Testis (tissue), 3 donors: Measurements from ENCODE around the gene CAMTA1. TPM values are rescaled to one million over a fixed set of nuclear protein-coding genes. Genes with fewer than 3 reads are reported as not detected.

Experiments used
- DNase-seq: peaks from one replicate; pipeline ENCODE4 v3.0.0-alpha.2; 2019
- H3K27ac ChIP-seq, 2 donors: fragments of 200-600 bp; sonication (generic); one replicate each; pipeline ENCODE4 v1.5.1; 2019
- H3K27me3 ChIP-seq: fragments of 200-600 bp; sonication (generic); one replicate; pipeline ENCODE4 v1.5.1; 2019
- H3K36me3 ChIP-seq: fragments of 200-600 bp; sonication (generic); one replicate; pipeline ENCODE4 v1.5.1; 2017; ENCODE audit warnings: low read depth; ENCODE audit errors: missing control alignments
- H3K4me1 ChIP-seq: fragments of 200-600 bp; sonication (generic); one replicate; pipeline ENCODE4 v1.5.1; 2019
- H3K4me3 ChIP-seq, 2 donors: fragments of 200-600 bp; sonication (generic); one replicate each; pipeline ENCODE4 v1.5.1; 2017 to 2019
- H3K9me3 ChIP-seq: fragments of 200-600 bp; sonication (generic); one replicate; pipeline ENCODE4 v1.5.1; 2017
- POLR2A ChIP-seq: fragments of 450-650 bp; IDR thresholded peaks from one replicate; pipeline ENCODE4 v1.6.1; 2017; ENCODE audit warnings: antibody characterized with exemption, mild to moderate bottlenecking, moderate library complexity
- WGBS, 2 donors: methylation state at CpG; one replicate each; pipeline ENCODE4 v1.1.5; 2018; 5-methylcytosine and 5-hydroxymethylcytosine counted together
- intact Hi-C: fragments of 100-400 bp; cut with DNase I; formaldehyde crosslinking; loops from one replicate; pipeline ENCODE4 v1.15.1; 2023; ENCODE audit warnings: low total_unique reads
- polyA plus RNA-seq: library from polyadenylated mRNA; stranded (reverse); fragments of 350-450 nt; fragmentation: Illumina TruSeq; extraction: RNeasy Lipid Tissue Mini Kit (QIAGEN cat#74804); gene quantifications from one replicate; pipeline ENCODE4 v1.2.3, GENCODE V29; 2014; ENCODE audit warnings: low read depth, low replicate concordance; ENCODE audit not compliant: insufficient read depth
- total RNA-seq, 2 donors: library from RNA; depleted of rRNA; stranded (reverse); fragments of >200 nt; gene quantifications; one replicate each; pipeline ENCODE4 v1.2.3, GENCODE V29; 2016
- TF ChIP-seq, protein P1 (sequence below), 3 experiments: fragments of 450-650 bp in 2 of 3; fragments of 200-600 bp in 1 of 3; sonication (generic) in 1 of 3; IDR thresholded peaks; one replicate each; pipeline ENCODE4 v1.5.1; 2016 to 2019; ENCODE audit warnings: antibody characterized with exemption in 3 of 3, mild to moderate bottlenecking in 2 of 3, moderate library complexity in 1 of 3

Gene CAMTA1
- total and polyA plus RNA-seq, 3 donors from 2014 or later, result 116 to 158 (median 119) TPM

- WGBS, 2 donors, result 88 to 90% methylated on average over 10 to 18 of the region's 18 CpGs
- TF ChIP-seq, protein P1, sequence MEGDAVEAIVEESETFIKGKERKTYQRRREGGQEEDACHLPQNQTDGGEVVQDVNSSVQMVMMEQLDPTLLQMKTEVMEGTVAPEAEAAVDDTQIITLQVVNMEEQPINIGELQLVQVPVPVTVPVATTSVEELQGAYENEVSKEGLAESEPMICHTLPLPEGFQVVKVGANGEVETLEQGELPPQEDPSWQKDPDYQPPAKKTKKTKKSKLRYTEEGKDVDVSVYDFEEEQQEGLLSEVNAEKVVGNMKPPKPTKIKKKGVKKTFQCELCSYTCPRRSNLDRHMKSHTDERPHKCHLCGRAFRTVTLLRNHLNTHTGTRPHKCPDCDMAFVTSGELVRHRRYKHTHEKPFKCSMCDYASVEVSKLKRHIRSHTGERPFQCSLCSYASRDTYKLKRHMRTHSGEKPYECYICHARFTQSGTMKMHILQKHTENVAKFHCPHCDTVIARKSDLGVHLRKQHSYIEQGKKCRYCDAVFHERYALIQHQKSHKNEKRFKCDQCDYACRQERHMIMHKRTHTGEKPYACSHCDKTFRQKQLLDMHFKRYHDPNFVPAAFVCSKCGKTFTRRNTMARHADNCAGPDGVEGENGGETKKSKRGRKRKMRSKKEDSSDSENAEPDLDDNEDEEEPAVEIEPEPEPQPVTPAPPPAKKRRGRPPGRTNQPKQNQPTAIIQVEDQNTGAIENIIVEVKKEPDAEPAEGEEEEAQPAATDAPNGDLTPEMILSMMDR (IDR thresholded peaks at IDR 0.05), result no peak
- TF ChIP-seq POLR2A, result no peak
Measured at GRCh38 chr1:7640920-7641585, 855.8 kb downstream of the CAMTA1 start.

DNA sequence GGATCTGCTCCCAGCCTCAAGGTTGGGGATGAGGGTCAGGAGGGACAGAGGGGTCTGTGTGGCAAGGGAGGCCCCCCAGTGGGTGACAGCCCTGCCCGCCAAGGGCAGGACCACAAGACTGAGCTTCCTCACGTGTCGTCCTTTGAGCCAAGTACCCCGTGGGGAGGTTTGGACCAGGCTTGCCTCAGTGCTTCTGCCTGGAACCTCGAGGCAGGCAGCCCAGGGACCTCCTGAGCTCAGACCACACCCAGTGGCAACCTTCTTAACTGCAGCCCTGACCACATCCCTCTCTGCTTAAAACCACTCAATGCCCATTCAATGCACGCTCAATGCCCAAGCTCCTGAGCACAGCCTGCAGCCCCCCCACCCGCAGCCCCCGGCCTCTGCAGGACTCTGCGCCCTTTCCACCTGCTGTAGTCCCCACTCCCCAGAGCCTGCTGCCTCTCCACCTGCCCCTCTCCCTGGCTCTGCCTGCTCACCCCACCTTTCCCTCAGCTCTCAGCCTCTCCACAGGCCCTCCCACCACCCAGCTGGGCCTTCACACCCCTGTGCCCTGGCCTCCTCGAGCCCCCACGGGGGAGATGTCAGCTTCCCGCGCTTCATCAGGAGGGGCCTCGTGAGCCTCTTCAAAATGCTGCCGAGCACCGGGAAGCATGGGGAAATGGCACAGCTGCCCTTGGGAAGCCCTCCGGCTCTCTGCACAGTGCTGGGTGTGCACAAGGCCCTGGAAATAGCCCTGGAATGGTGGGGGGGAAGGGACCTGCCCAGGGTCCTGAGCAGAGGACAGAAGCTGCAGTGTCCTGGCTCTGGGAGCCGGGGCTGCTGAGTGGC is 856.5 kb downstream of the CAMTA1 start:
- H3K27ac ChIP-seq, result no peak overlapping the region
- H3K4me1 ChIP-seq, result peaks cover 5% of the 10 kb centered on the region
- H3K4me3 ChIP-seq, result no peak overlapping the region
- WGBS, 2 donors, result 82 to 86% methylated on average over 12 to 18 of the region's 18 CpGs
- no peaks in the 10 kb centered on the region for H3K27me3 ChIP-seq
- TF ChIP-seq, protein P1 (IDR thresholded peaks at IDR 0.05), result no peak
- no peak for TF ChIP-seq POLR2A
- intact Hi-C loops, result loop anchor here (10.0 kb wide), 1 partner anchor 597 kb away; no protein-coding TSS in a partner anchor
- DNase-seq, result no peak
- no peaks in the 10 kb centered on the region for H3K9me3 ChIP-seq
- no peaks in the 10 kb centered on the region for H3K36me3 ChIP-seq

More at GRCh38 chr1:7640920-7641585, 855.8 kb downstream of the CAMTA1 start:
- intact Hi-C loops, result loop anchor here (10.0 kb wide), 1 partner anchor 596 kb away; no protein-coding TSS in a partner anchor
- DNase-seq, result no peak
- H3K27me3 ChIP-seq, result no peaks in the 10 kb centered on the region
- H3K36me3 ChIP-seq, result no peaks in the 10 kb centered on the region
- H3K9me3 ChIP-seq, result no peaks in the 10 kb centered on the region
- H3K4me1 ChIP-seq, result peaks cover 5% of the 10 kb centered on the region
- H3K4me3 ChIP-seq, result no peak overlapping the region
- no peak overlapping the region for H3K27ac ChIP-seq

DNA sequence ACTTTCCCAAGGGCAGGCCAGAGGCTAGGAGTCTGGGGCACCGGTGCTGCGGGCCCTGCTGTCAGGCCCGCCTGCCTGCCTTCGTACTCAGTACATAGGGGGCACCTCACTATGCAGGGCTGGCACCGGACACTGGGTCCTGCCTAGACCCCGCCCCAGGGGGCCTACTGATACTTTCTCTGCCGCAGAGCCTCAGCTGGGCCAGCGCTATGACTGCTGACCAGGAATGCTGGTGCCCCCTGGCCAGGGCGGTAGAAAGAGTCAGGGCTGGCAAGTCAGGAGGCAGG is 857.1 kb downstream of the CAMTA1 start:
- no peak for DNase-seq
- Histone ChIP-seq H3K27ac (no peak overlapping the region), H3K36me3 (no peaks in the 10 kb centered on the region), H3K9me3 (no peaks in the 10 kb centered on the region), H3K4me3 (no peak overlapping the region), H3K27me3 (no peaks in the 10 kb centered on the region), H3K4me1 (peaks cover 5% of the 10 kb centered on the region)
- TF ChIP-seq POLR2A, result no peak
- TF ChIP-seq, protein P1 (IDR thresholded peaks at IDR 0.05), result no peak
- intact Hi-C loops, result loop anchor here (10.0 kb wide), 1 partner anchor 598 kb away; no protein-coding TSS in a partner anchor
- 91% methylated on average over 7 of the region's 9 CpGs; no CpG with 5 or more reads in 1 of the 2 donors for WGBS, 2 donors

- Histone ChIP-seq H3K36me3 (no peaks in the 10 kb centered on the region), H3K9me3 (no peaks in the 10 kb centered on the region), H3K4me3 (no peak overlapping the region), H3K4me1 (peaks cover 5% of the 10 kb centered on the region), H3K27ac (no peak overlapping the region), H3K27me3 (no peaks in the 10 kb centered on the region)
- WGBS, 2 donors, result 87 to 88% methylated on average over 2 to 3 of the region's 3 CpGs
- TF ChIP-seq, protein P1 (IDR thresholded peaks at IDR 0.05), result no peak
- no peak for TF ChIP-seq POLR2A
- intact Hi-C loops, result loop anchor here (10.0 kb wide), 1 partner anchor 598 kb away; no protein-coding TSS in a partner anchor
- no peak for DNase-seq
Measured at GRCh38 chr1:7642781-7643529, 857.7 kb downstream of the CAMTA1 start.
